Keratinocyte (primary cell): Measurements from ENCODE around the gene GALR1. TPM values are rescaled to one million over a fixed set of nuclear protein-coding genes. Genes with fewer than 3 reads are reported as not detected.

ENCODE experiments used
- DNase-seq: peaks from one replicate; pipeline ENCODE4 v3.0.0-alpha.2; 2011; ENCODE audit warnings: low read depth, missing footprints, low spot score
- FAIRE-seq: peaks from 2 replicates; lab custom pipeline; 2011; peaks lifted over from hg19 to GRCh38; lab: Jason Lieb, UNC
- H2AFZ ChIP-seq: 2 replicates; pipeline ENCODE4 v1.6.0; 2012; ENCODE audit warnings: low read length, control low read depth, inconsistent platforms; ENCODE audit not compliant: control insufficient read depth
- H3K27ac ChIP-seq: 2 replicates; pipeline ENCODE4 v1.5.1; 2011; ENCODE audit warnings: low read length; ENCODE audit not compliant: control insufficient read depth, insufficient read depth
- H3K27me3 ChIP-seq: 3 replicates; pipeline ENCODE4 v1.6.0; 2011; ENCODE audit warnings: low read length; ENCODE audit not compliant: control insufficient read depth, insufficient read depth; ENCODE audit errors: extremely low read depth
- H3K36me3 ChIP-seq, 2 experiments: 2 replicates in 1 of 2; 3 replicates in 1 of 2; pipeline ENCODE4 v1.5.1; 2011; ENCODE audit warnings: low read length in 2 of 2, mild to moderate bottlenecking in 1 of 2; ENCODE audit not compliant: control insufficient read depth in 2 of 2, insufficient read depth in 2 of 2; ENCODE audit errors: extremely low read depth in 1 of 2
- H3K4me1 ChIP-seq: 3 replicates; pipeline ENCODE4 v1.5.1; 2011; ENCODE audit warnings: low read length; ENCODE audit not compliant: control insufficient read depth, insufficient read depth; ENCODE audit errors: extremely low read depth
- H3K4me2 ChIP-seq: 3 replicates; pipeline ENCODE4 v1.6.0; 2011; ENCODE audit warnings: low read depth, low read length; ENCODE audit not compliant: control insufficient read depth, insufficient read depth; ENCODE audit errors: extremely low read depth
- H3K4me3 ChIP-seq, 3 experiments: fragments of 200-600 bp in 1 of 3; sonication (generic) in 1 of 3; 2 replicates in 2 of 3; 3 replicates in 1 of 3; pipeline ENCODE4 v1.5.1; 2011 to 2016; ENCODE audit warnings: low read length in 3 of 3, mild to moderate bottlenecking in 3 of 3, control low read depth in 2 of 3, inconsistent platforms in 1 of 3, low read depth in 1 of 3, mixed read lengths in 1 of 3, mixed run types in 1 of 3, moderate library complexity in 1 of 3; ENCODE audit not compliant: control insufficient read depth in 2 of 3, insufficient read depth in 2 of 3; ENCODE audit errors: extremely low read depth in 1 of 3
- H3K79me2 ChIP-seq: 2 replicates; pipeline ENCODE4 v1.6.0; 2012; ENCODE audit warnings: low read length; ENCODE audit not compliant: control insufficient read depth, insufficient read depth
- H3K9ac ChIP-seq: 3 replicates; pipeline ENCODE4 v1.6.0; 2011; ENCODE audit warnings: low read length; ENCODE audit not compliant: control insufficient read depth, insufficient read depth; ENCODE audit errors: extremely low read depth
- H3K9me1 ChIP-seq: 3 replicates; pipeline ENCODE4 v1.6.0; 2011; ENCODE audit warnings: low read length; ENCODE audit not compliant: control insufficient read depth, insufficient read depth; ENCODE audit errors: extremely low read depth
- H3K9me3 ChIP-seq: 2 replicates; pipeline ENCODE4 v1.5.1; 2012; ENCODE audit warnings: low read depth, low read length; ENCODE audit not compliant: control insufficient read depth
- H4K20me1 ChIP-seq: 3 replicates; pipeline ENCODE4 v1.6.0; 2011; ENCODE audit warnings: low read length; ENCODE audit not compliant: control insufficient read depth, insufficient read depth; ENCODE audit errors: extremely low read depth
- CTCF ChIP-seq, 3 experiments: IDR thresholded peaks in 1 of 3; conservative IDR thresholded peaks in 1 of 3; optimal IDR thresholded peaks in 1 of 3; 2 replicates in 2 of 3; 3 replicates in 1 of 3; pipeline versions ENCODE3 to v1.5.1; 2011; ENCODE audit warnings: low read length in 3 of 3, mild to moderate bottlenecking in 3 of 3, moderate library complexity in 2 of 3, control low read depth in 1 of 3, inconsistent platforms in 1 of 3; ENCODE audit not compliant: insufficient read depth in 2 of 3; ENCODE audit errors: extremely low read depth in 1 of 3
- EZH2 ChIP-seq: IDR thresholded peaks from one replicate; pipeline ENCODE4 v1.6.1; 2012; ENCODE audit warnings: inconsistent platforms, mild to moderate bottlenecking, low read length, moderate library complexity
- dilution Hi-C: fragments of 300-500 bp; cut with MboI; formaldehyde crosslinking; loops from one replicate; pipeline ENCODE4 v1.7.0; 2020; ENCODE audit warnings: low sequenced_read_pairs; ENCODE audit not compliant: extremely low pct_ligation_motif_present
- polyA plus RNA-seq, 5 experiments: library from polyadenylated mRNA; depleted of rRNA in 3 of 5; stranded (reverse) in 3 of 5; stranded (forward) in 1 of 5; unstranded in 1 of 5; fragments of >200 nt; gene quantifications; 1 replicate in 1 of 5; 2 replicates in 3 of 5; 3 replicates in 1 of 5; pipeline versions ENCODE4 v1.2.1 to v1.2.3, GENCODE V29; 2011 to 2012; ENCODE audit warnings: missing spikeins in 2 of 5, low read depth in 1 of 5, low replicate concordance in 1 of 5

The GALR1 gene
- polyA plus RNA-seq, 1 donor (not counting 4 experiments of a cell fraction or from before 2014, with no cell fraction given) = not detected

GRCh38 chr18:77314511-77314910, 64.9 kb downstream of the GALR1 start:
- dilution Hi-C loops = no loop called here
- DNase-seq = no peak
- no peak for TF ChIP-seq CTCF (optimal IDR thresholded peaks at IDR 0.05 in 1 of 3, IDR thresholded peaks at IDR 0.05 in 1 of 3, conservative IDR thresholded peaks at IDR 0.05 in 1 of 3; ENCODE audit: extremely low read depth in 1 of 3, insufficient read depth in 2 of 3, low read length in 3 of 3)
- H3K9me3 ChIP-seq = no peaks in the 10 kb centered on the region
- no peak overlapping the region for H3K4me3 ChIP-seq
- no peak overlapping the region for H3K9ac ChIP-seq
- no peak overlapping the region for H3K27ac ChIP-seq
- no peak overlapping the region for H3K4me2 ChIP-seq
- H3K9me1 ChIP-seq = no peaks in the 10 kb centered on the region
- H3K79me2 ChIP-seq = no peaks in the 10 kb centered on the region
- H2AFZ ChIP-seq = no peak overlapping the region
- H4K20me1 ChIP-seq = no peaks in the 10 kb centered on the region
- H3K36me3 ChIP-seq = no peaks in the 10 kb centered on the region
- H3K4me1 ChIP-seq = no peaks in the 10 kb centered on the region
- no peaks in the 10 kb centered on the region for H3K27me3 ChIP-seq
- no peak for FAIRE-seq

GRCh38 chr18:77314952-77315351, 65.3 kb downstream of the GALR1 start:
- Histone ChIP-seq H3K79me2 (no peaks in the 10 kb centered on the region), H3K9me3 (no peaks in the 10 kb centered on the region), H2AFZ (no peak overlapping the region), H3K27me3 (no peaks in the 10 kb centered on the region), H4K20me1 (no peaks in the 10 kb centered on the region), H3K9me1 (no peaks in the 10 kb centered on the region), H3K4me1 (no peaks in the 10 kb centered on the region), H3K9ac (no peak overlapping the region), H3K36me3 (no peaks in the 10 kb centered on the region), H3K4me2 (no peak overlapping the region), H3K27ac (no peak overlapping the region), H3K4me3 (no peak overlapping the region)
- no peak for TF ChIP-seq CTCF (optimal IDR thresholded peaks at IDR 0.05 in 1 of 3, IDR thresholded peaks at IDR 0.05 in 1 of 3, conservative IDR thresholded peaks at IDR 0.05 in 1 of 3; ENCODE audit: extremely low read depth in 1 of 3, insufficient read depth in 2 of 3, low read length in 3 of 3)
- TF ChIP-seq EZH2 = no peak
- dilution Hi-C loops = no loop called here
- DNase-seq (no peak), FAIRE-seq (no peak)
